NCI-H69 (cell line): ENCODE measurements around the gene VPS51.
A peak's percentile ranks its signal among the peaks of the same experiment; 100 is the strongest.

Source experiments
- DNase-seq: peaks from one replicate; lab custom pipeline; 2025; lab: John Stamatoyannopoulos, UW

Gene VPS51

DNA sequence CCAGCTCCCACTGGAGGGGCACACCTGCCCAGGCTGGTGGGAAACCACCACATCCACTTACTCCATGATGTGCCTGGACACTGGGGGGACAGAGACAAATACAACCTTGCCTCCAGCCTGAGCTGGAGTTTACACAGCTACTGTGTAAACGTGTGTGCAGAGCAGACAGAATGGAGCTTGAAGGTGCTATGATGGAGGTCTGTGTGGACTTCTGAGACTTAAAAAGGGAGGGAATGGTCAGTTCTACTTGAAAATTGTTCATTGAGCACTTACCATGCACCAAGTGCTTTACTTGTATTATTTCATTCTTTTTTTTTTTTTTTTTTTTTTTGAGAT, 23.4 kb upstream of the VPS51 start:
- DNase-seq: no peak

DNA sequence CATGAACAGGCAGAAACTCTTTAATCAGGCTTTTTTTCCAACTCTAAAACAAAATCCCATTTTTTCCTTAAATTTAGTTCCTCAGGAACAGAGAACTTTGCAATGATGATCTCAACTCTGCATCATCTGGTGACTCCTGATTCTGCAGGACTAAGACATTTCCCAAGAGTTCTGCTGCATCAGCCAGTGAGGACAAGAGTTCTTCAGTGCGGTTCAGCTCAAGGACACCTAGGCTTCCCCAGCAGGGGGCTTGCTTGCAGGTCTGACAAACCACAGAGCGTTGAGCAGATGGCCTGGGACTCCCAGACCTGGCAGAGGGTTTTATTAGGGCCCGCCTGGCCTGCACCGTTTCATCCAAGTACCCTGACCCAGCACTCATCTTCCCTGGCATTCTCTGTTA, 18.6 kb upstream of the VPS51 start:
- DNase-seq: peak; percentile 23

DNA sequence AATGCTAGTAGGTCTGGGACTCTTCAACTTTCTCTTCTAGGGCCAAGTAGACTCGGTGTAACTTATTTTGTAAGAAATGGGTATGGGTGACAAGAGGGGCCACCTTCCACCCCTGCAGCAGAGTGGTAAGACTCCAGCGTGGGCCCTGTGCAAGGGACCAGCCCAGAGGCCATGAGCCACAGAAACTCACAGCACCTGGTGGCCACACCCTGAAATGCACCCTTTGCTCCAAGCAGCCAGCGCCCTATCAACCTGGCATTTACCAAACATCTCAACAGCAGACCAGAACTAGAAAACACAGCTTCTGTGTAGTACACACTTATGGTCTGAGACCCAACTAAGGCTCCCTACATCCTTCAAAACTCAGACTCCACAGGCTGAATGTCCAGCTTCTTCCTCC, 17.9 kb upstream of the VPS51 start:
- peak; percentile 62 for DNase-seq

DNA sequence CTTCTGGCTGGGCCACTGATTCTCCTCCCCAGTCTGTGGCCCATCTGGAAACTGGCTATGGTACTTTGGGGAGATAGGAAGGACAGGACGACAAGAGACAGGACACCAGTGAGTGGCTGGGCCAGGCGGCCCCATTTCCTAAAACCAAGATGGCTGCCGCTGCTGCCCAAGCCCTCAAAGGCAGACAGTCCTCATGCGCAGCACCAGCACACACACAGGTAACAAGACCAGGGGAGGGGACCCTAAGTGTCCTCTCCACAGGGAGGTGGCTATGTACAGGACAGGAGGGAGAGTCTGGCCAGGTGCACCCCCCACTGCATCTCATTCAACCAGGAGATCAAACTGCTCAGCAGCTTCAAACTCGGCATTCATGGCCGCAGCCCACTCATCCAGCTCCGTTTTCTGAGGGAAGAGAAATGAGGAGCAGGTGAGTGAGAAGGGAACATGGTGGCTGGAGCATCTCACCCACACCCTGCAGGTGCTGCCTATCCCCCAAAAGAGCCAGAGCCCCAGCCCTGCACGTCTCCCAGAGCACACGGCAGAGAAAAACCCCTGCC, 17.1 kb upstream of the VPS51 start:
- DNase-seq: no peak

DNA sequence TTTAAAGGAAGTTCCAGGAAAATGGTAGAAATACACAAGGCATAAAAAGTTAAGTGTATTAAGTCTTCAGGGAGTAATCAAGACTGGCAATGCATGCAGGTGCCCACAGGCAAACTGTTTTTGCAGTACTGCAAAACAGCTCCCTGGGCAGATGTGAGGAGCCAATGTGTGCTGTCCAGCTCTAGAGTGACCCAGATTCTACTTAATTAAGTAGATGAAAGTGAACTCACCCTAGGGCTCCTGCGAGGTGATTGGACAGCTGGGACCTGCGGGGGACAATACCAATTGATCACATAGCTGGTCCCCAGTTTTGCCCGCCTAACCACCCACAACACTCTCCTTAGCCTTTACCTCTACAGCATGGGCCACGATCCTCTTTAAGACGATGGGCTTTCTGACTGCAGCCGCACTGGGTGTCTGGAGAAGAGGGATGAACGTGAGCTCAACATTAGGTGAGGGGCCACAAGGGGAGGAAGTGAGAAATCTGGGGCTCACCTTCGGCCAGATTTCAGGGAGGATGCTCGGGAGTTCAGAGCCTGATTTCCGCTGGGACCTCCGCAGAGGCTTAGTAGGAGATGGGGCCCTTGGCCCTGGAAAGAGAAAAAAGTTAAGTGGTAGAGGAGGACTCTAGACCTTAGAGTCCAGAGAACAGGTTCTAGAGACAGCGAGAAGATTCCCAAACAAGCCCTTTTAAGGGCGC, 12.7 kb upstream of the VPS51 start:
- no peak for DNase-seq

DNA sequence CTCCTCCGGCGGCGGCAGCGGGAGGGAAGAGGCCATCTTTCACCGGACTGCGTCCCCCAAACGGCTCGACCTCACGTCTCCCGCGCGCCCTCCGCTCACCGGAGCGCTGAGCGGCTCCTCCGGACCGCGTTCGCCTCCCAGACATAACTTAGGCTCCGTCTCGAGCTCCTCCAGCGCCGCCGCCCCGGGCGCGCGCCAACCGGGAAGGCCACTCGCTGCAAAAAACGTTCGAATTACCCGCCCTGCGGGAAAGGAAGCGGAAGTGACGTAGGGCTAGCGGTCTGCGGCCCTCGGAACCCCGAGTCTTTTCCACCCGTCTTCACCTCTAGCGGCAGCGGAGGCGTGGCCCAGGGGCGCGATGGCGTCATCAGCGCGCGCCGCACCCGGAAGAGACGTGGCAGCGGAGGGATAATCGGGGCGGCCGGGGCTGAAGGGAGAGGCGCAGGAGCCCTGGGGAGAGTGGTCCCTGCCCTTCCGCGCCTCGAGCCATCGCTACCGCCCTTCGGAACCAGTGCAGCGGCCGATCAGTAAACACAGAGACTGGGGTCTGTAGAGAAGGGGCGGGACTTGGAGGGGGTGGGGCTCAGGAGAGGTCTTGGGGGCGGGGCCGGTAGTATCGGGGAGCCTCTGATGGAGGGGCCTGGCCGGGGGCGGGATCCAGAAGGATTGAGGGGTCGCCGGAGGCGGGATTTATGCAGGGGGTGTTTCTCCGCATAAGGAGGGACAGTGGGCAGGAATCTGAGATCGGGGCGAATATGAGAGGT, 12.0 kb upstream of the VPS51 start, which contains the start of the genes CDCA5 and ZFPL1:
TSS of gene CDCA5 (minus strand) at position 207 of the 764 bp plus-strand sequence. CDS start at position 145, 62 bp downstream.
TSS of gene ZFPL1 (plus strand) at position 389 of the 764 bp plus-strand sequence. CDS start 477 bp downstream, outside the sequence.
- DNase-seq: peak; percentile 98

DNA sequence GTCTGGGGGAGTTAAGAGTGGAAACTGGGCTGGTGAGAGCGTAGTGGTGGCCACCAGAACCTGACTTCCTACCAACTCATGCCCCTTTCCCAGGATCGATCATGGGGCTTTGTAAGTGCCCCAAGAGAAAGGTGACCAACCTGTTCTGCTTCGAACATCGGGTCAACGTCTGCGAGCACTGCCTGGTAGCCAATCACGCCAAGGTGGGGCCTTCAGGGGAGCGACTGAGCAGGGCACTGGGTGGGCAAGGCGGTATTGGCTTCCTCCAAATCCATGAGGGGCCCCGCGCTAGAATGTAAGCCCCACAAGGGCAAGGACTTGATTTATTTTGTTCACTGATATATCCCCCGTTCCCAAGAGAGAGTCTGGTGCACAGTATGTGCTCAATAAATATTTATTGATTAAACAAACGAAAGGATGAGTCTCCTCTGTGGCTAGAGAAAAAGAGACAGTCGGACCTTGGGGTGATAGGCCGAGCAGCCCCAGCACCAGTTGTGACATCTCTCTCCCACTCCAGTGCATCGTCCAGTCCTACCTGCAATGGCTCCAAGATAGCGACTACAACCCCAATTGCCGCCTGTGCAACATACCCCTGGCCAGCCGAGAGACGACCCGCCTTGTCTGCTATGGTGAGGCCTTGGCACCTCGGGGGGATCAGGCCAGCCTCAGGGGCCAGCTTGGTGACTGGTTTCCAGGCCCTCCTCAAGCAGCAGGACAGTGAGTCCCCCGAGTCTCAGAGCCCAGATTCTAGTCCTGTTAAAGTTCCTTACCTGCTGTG, 11.2 kb upstream of the VPS51 start:
- DNase-seq: no peak

DNA sequence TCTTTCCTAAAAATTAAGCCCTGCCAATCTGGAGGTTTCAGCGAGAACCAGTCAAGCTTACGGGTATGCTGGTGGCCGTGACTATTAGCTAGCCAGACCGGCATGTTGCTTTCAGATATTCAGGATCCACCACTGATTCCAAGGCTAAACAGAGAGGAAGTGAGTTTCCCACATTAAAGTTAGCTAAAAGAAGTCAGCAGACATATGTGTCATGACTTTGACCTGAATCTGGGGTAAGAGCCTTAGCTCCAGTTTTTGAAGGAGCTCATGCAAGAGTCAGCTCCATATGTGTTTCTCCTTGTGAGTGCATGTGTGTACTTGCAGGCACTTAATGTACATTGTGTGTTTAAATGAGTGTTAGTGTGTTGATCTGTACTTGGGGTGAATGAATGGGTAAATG, 10.6 kb upstream of the VPS51 start:
- DNase-seq: no peak

DNA sequence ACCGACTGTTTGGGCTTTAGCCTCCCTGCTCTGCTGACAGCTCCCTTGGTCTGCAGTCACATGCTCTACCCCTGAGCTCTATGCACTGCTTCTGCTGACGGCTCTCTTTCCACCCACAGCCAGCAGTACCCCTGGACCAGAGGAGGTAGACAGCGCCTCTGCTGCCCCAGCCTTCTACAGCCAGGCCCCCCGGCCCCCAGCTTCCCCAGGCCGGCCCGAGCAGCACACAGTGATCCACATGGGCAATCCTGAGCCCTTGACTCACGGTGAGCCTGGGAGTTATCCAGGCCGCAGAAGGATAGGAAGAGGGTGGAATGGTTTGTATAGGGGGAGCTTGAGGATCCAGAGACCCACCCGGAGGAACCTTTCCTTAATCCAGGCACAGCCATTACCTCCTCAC, 9.2 kb upstream of the VPS51 start:
- no peak for DNase-seq

DNA sequence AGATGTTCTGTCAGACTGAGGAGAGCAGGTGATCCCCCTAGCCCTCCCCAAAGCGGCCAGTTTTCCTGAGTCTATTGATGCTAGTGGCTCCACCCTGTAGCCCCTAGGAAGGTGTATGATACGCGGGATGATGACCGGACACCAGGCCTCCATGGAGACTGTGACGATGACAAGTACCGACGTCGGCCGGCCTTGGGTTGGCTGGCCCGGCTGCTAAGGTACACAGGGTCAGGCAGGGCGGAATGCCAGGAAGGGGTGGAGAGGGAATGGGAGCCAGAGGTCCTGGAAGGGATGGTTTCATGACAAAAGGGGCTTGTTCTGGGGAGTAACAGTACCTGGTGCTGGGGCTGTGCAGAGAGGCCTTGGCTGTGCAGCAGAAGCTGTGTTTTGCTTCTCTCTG, 8.8 kb upstream of the VPS51 start:
- DNase-seq: no peak

DNA sequence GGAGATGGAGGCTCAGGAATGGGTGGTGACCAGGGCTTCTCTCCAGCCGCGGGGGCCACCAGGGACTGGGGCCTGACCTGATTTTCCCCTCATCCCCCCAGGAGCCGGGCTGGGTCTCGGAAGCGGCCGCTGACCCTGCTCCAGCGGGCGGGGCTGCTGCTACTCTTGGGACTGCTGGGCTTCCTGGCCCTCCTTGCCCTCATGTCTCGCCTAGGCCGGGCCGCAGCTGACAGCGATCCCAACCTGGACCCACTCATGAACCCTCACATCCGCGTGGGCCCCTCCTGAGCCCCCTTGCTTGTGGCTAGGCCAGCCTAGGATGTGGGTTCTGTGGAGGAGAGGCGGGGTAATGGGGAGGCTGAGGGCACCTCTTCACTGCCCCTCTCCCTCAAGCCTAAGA, 8.2 kb upstream of the VPS51 start:
- no peak for DNase-seq

DNA sequence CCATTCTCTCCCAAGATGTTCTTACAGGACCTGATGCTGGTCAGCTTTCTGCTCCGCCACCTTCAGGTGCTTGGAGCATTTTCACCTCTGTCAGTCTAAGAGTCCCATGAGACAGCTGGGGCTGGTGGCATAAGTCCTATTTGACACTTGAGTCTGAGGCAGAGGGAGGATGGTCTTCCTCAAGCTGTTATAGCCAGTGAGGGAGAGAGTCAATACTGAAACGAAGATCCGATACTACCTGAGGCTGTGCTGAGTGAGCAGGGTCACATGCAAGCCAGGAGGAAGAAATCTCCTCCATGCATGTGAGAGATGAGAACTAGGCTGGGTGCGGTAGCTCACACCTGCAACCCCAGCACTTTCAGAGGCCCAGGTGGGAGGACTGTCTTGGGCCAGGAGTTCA, 6.4 kb upstream of the VPS51 start:
- DNase-seq: no peak

DNA sequence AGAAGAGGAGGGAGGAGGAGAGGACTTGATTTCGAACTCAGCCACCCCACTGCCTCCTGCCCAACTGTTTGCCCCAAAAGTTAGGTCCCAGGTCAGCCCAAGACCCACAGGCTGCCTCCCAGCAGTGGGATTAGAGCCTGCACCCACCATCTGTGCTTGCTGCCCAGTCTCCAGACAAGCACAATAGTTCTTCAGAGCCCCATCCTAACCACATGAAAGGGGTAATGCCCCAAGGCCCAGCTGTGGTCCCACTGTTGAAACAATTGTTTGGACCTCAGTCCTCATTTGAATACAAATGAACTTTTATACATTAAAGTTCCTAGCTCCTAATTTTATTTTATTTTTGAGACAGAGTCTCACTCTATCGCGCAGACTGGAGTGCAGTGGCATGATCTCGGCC, 5.4 kb upstream of the VPS51 start:
- DNase-seq: no peak

DNA sequence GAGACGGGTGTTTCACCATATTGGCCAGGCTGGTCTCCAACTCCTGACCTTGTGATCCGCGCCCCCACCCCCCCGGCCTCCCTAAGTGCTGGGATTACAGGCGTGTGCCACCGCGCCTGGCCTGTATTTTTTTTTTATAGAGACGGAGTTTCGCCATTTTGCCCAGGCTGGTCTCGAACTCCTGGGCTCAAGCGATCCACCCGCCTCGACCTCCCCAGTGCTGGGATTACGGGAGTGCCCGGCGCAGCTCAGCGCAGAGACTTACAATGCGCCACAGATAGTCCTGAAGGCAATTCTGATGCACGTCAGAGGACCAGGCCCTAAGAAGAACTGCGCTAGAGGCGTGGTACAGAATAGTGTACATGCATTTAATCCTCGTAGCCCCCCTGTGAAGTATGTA, 587 bp upstream of the VPS51 start:
- DNase-seq: no peak

DNA sequence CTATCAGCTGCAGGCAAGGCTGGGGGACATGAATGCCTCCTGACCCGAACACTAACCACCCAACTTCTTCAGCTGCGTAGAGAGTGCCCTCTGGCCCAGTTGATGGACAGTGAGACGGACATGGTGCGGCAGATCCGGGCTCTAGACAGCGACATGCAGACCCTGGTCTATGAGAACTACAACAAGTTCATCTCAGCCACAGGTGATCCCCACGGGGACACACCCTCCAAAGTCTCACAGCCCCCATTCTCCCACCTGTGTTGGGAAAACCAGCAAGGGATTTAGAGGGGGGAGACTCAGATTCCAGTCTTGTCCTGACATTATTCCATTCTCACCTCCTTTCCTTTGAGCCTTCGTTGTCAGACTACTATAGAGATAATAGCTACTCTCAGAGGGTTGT, 912 bp downstream of the VPS51 start:
- no peak for DNase-seq

DNA sequence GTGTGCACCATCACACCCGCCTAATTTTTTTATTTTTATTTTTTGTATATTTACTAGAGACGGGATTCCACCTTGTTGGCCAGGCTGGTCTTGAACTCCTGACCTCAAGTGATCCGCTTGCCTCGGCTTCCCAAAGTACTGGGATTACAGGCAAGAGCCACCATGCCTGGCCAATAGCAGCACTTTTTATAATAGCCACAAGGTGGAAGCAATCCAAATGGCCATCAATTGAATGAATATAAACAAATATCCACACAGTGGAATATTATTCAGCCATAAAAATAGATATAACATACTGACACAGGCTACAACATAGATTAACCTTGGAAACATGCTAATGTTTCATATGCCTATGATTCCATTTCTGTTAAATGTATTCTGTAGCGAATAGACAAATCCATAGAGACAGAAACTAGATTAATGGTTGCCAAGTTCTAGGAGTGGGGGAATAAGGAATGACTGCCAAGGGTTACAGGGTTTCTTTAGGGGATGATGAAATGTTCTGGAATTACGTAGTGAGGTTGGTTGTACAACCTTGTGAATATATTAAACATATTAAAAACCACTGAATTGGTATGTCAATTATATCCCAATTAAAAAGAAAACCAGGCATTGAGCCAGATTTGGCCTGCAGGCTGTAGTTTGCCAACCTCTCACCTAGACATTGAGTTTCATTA, 4.8 kb downstream of the VPS51 start:
- DNase-seq: no peak

DNA sequence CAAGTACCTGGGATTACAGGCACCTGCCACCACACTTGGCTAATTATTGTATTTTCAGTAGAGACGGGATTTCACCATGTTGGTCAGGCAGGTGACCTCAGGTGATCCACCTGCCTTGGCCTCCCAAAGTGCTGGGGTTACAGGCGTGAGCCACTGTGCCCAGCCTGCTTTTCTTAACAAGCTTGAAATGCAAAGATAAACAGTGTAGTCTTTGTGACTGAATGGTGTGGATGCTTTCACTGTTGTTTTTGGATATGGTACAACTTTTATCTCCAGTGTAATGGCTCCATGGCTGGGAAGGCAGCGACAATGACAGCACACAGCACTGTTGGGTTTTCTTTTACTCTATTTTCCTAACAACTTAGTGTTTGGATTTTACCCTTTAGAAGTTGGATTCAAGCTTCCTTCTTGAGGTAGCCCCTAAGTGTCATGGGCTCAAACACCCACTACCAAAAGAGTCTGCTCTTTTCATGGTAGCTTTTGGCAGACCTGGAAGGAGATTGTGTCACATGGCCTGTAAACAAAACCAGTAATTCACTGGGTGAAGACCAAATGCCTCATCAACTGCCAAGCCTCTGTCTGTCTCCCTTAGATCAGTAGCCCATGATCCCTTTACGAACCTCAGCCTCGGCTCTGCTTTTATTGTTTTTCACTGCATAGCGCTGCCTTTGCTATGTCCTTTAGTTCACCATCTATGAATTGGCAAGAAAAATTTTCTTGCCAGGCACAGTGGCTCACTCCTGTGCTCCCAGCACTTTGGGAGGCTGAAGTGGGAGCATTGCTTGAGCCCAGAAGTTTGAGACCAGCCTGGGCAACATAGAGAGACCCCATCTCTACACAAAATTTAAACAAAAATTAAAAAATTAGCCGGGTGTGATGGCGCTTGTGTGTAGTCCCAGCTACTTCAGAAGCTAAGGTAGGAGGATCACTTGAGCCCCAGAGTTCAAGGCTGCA, 6.4 kb downstream of the VPS51 start:
- no peak for DNase-seq

DNA sequence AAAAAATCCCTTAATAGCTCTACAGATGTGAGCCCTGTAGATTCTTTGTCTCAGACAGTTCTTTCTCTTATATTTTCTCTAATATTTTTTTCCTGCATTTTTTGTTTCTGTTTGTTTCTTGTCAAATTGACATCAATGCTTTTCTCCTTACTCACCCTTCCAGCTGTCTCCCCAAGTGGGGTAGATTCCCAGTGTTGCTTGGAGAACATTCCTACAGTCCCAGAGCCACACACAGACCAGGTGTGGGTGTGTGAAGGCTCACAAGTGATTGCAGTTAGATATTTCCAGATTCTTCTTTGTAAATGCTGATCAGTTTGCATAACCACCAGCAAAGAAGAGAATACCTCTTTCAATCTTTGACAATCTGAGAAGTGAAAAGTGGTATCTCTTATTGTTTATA, 7.5 kb downstream of the VPS51 start:
- DNase-seq: no peak

DNA sequence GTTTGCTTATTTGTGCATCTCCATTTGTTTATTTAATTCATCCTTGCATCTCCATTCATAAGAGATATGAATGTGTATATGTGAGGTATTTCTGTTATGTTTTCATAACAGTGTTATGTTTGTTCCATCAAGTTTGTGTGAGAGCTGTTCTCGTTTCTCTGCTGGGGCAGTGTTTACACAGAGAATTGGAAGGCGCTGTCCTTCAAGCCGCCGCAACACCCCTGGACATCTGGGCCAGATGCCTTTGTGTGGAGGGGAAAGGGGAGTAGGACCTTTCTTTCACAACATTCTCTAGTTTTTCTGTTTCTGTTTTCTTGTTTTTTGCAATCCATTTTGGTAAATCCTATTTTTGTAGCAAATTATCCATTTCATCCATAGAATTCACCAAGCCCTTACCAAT, 8.6 kb downstream of the VPS51 start:
- no peak for DNase-seq

DNA sequence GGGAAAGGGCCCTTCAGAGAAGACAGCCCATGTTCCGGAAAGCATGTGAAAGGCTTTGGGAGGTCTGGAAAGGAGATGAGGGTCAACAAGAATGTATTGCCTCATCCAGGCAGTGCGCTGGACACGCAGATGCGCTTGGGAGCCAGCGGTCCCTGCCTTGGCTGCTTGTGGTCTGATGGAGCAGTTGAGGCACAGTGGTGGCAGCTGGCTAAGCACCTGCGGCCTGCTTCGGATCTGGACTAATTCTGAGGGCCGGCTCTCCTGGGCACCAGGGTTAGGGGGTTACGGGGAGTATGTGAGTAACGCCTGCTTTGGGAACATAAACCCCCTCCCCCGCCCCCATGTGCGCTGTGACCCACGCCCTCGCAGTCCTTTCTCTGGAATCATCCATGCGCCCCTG, 11.1 kb downstream of the VPS51 start:
- DNase-seq: no peak
